Neural cell (in vitro differentiated cells): ENCODE data around the gene ELFN1.

ENCODE experiments used
- EZH2 ChIP-seq: fragments of 200-600, 300-800 bp; shearing (Covaris generic), sonication (generic); IDR thresholded peaks from 2 replicates; pipeline ENCODE4 v1.6.1; 2014; ENCODE audit warnings: antibody characterized with exemption, low read length, borderline replicate concordance, mild to moderate bottlenecking; ENCODE audit not compliant: insufficient read depth, poor library complexity, severe bottlenecking
- POLR2AphosphoS5 ChIP-seq: IDR thresholded peaks from 2 replicates; pipeline ENCODE4 v1.6.1; 2012
- TF ChIP-seq, protein P1 (sequence below): fragments of 450-650 bp; IDR thresholded peaks from 2 replicates; pipeline ENCODE4 v1.5.1; 2014; ENCODE audit warnings: antibody characterized with exemption, mild to moderate bottlenecking, moderate library complexity; ENCODE audit not compliant: poor library complexity, severe bottlenecking

DNA sequence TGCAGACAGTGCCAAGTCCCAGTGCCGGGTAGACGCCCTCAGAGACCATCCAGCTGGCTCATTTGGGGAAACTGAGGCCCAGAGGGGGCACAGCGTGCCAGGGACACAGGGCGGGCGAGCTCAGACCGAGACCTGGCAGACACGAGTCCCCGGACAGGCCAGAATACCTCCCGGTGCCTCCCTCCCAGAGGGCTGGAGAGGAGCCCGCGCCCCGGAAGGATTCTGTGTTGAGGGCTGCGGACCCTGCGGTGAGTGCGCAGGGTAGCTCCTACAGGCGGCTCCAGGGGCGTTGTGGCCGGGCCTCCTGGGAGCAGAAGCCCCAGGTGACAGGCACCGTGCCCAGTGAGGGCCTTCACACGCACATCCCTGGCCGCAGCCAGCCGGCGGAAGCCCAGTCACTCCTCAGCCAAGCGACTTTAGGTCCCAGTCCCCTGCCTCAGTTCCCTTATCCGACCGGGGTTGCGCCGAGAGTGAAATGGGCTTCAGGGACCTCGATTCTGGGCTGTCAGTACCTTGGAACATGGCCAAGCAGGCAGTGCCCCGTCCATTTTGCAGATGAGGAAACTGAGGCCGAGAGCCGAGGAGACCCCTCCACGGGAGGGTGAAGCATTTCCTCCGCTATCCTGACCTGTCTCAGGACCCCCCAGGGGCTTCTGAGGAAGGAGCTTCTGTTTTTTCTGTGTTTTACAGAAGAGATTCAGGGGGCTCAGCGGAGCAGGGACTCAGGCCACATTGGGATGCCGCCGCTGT is 73.6 kb downstream of the ELFN1 start:
- TF ChIP-seq, protein P1, sequence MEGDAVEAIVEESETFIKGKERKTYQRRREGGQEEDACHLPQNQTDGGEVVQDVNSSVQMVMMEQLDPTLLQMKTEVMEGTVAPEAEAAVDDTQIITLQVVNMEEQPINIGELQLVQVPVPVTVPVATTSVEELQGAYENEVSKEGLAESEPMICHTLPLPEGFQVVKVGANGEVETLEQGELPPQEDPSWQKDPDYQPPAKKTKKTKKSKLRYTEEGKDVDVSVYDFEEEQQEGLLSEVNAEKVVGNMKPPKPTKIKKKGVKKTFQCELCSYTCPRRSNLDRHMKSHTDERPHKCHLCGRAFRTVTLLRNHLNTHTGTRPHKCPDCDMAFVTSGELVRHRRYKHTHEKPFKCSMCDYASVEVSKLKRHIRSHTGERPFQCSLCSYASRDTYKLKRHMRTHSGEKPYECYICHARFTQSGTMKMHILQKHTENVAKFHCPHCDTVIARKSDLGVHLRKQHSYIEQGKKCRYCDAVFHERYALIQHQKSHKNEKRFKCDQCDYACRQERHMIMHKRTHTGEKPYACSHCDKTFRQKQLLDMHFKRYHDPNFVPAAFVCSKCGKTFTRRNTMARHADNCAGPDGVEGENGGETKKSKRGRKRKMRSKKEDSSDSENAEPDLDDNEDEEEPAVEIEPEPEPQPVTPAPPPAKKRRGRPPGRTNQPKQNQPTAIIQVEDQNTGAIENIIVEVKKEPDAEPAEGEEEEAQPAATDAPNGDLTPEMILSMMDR, result no peak
- no peak for TF ChIP-seq EZH2
- no peak for TF ChIP-seq POLR2AphosphoS5
